Adipocyte (in vitro differentiated cells): ENCODE results near the gene TDP1.

Experiments
- DNase-seq: peaks from one replicate; pipeline ENCODE4 v3.0.0-alpha.2; 2015; ENCODE audit warnings: low read depth
- H3K27me3 ChIP-seq: replicated peaks from 2 replicates; pipeline ENCODE4 v1.7.0; 2013; ENCODE audit warnings: mild to moderate bottlenecking, low read length, moderate library complexity; ENCODE audit not compliant: control insufficient read depth, insufficient read depth
- H3K36me3 ChIP-seq: 2 replicates; pipeline ENCODE4 v1.7.0; 2013; ENCODE audit warnings: low read length, mild to moderate bottlenecking, moderate library complexity; ENCODE audit not compliant: control insufficient read depth, insufficient read depth, severe bottlenecking
- H3K4me1 ChIP-seq: 2 replicates; pipeline ENCODE4 v1.7.0; 2013; ENCODE audit warnings: mild to moderate bottlenecking, low read length, moderate library complexity; ENCODE audit not compliant: control insufficient read depth, insufficient read depth
- H3K4me3 ChIP-seq: 2 replicates; pipeline ENCODE4 v1.7.0; 2013; ENCODE audit warnings: mild to moderate bottlenecking, low read length, moderate library complexity
- H3K9ac ChIP-seq: 2 replicates; pipeline ENCODE4 v1.7.0; 2013; ENCODE audit warnings: mild to moderate bottlenecking, low read length, moderate library complexity
- H3K9me3 ChIP-seq: 2 replicates; pipeline ENCODE4 v1.7.0; 2013; ENCODE audit warnings: mild to moderate bottlenecking, low read length, moderate library complexity; ENCODE audit not compliant: control insufficient read depth

Gene TDP1

GRCh38 chr14:89952576-89952975 is 3.2 kb upstream of the TDP1 start:
- H3K4me3 ChIP-seq = no peak overlapping the region
- no peak for DNase-seq
- H3K27me3 ChIP-seq = no peaks in the 10 kb centered on the region
- no peak overlapping the region for H3K9ac ChIP-seq
- H3K4me1 ChIP-seq = peaks cover 17% of the 10 kb centered on the region
- no peaks in the 10 kb centered on the region for H3K9me3 ChIP-seq
- H3K36me3 ChIP-seq = peaks cover 13% of the 10 kb centered on the region

GRCh38 chr14:89953602-89954001 is 2.1 kb upstream of the TDP1 start:
- peaks cover 18% of the 10 kb centered on the region for H3K4me1 ChIP-seq
- peak overlapping the region; percentile 97 for H3K4me3 ChIP-seq
- H3K9me3 ChIP-seq = no peaks in the 10 kb centered on the region
- H3K27me3 ChIP-seq = no peaks in the 10 kb centered on the region
- peak overlapping the region; percentile 88 for H3K9ac ChIP-seq
- H3K36me3 ChIP-seq = peaks cover 13% of the 10 kb centered on the region
- DNase-seq = no peak

- Histone ChIP-seq H3K9me3 (no peaks in the 10 kb centered on the region), H3K4me3 (peak within 1 kb of the TSS; percentile 97), H3K27me3 (no peaks in the 10 kb centered on the region), H3K4me1 (peaks cover 18% of the 10 kb centered on the region), H3K9ac (peak within 1 kb of the TSS; percentile 88), H3K36me3 (peaks cover 9% of the 10 kb centered on the region)
- peak; percentile 100 for DNase-seq
These were observed 1.4 kb upstream of the TDP1 start, which contains the start of gene EFCAB11 for GRCh38 chr14:89954070-89955021. Gene EFCAB11 (minus strand): TSS chr14:89954730. CDS start chr14:89954660, 70 bp downstream.

- Histone ChIP-seq H3K36me3 (peaks cover 4% of the 10 kb centered on the region), H3K4me3 (peak overlapping the region; percentile 97), H3K9ac (peak overlapping the region; percentile 85), H3K4me1 (peaks cover 18% of the 10 kb centered on the region), H3K9me3 (no peaks in the 10 kb centered on the region), H3K27me3 (no peaks in the 10 kb centered on the region)
- no peak for DNase-seq
These were observed 544 bp upstream of the TDP1 start for GRCh38 chr14:89955022-89955744.

- DNase-seq = no peak
- H3K36me3 ChIP-seq = peaks cover 4% of the 10 kb centered on the region
These were observed 908 bp downstream of the TDP1 start for GRCh38 chr14:89956661-89957009.

GRCh38 chr14:89957376-89957775 is 1.6 kb downstream of the TDP1 start:
- no peak overlapping the region for H3K4me3 ChIP-seq
- H3K36me3 ChIP-seq = peaks cover 4% of the 10 kb centered on the region
- H3K9ac ChIP-seq = no peak overlapping the region
- H3K4me1 ChIP-seq = peaks cover 18% of the 10 kb centered on the region
- no peaks in the 10 kb centered on the region for H3K27me3 ChIP-seq
- DNase-seq = no peak
- no peaks in the 10 kb centered on the region for H3K9me3 ChIP-seq

More at GRCh38 chr14:89956661-89957009, 908 bp downstream of the TDP1 start:
- Histone ChIP-seq H3K27me3 (no peaks in the 10 kb centered on the region), H3K4me1 (peaks cover 18% of the 10 kb centered on the region), H3K9me3 (no peaks in the 10 kb centered on the region), H3K9ac (peak overlapping the region; percentile 85), H3K4me3 (peak overlapping the region; percentile 97)

GRCh38 chr14:89957791-89958190 is 2.1 kb downstream of the TDP1 start:
- no peak for DNase-seq
- Histone ChIP-seq H3K36me3 (peaks cover 6% of the 10 kb centered on the region), H3K4me3 (no peak overlapping the region), H3K4me1 (peaks cover 18% of the 10 kb centered on the region), H3K9me3 (no peaks in the 10 kb centered on the region), H3K27me3 (no peaks in the 10 kb centered on the region), H3K9ac (no peak overlapping the region)

GRCh38 chr14:89958966-89959365 is 3.2 kb downstream of the TDP1 start:
- Histone ChIP-seq H3K36me3 (peaks cover 18% of the 10 kb centered on the region), H3K9me3 (no peaks in the 10 kb centered on the region), H3K4me1 (peaks cover 12% of the 10 kb centered on the region), H3K4me3 (no peak overlapping the region), H3K27me3 (no peaks in the 10 kb centered on the region), H3K9ac (no peak overlapping the region)
- no peak for DNase-seq

- Histone ChIP-seq H3K9me3 (no peaks in the 10 kb centered on the region), H3K4me3 (no peak overlapping the region), H3K4me1 (peaks cover 11% of the 10 kb centered on the region), H3K27me3 (no peaks in the 10 kb centered on the region), H3K9ac (no peak overlapping the region), H3K36me3 (peaks cover 27% of the 10 kb centered on the region)
- DNase-seq = no peak
These were observed 4.2 kb downstream of the TDP1 start for GRCh38 chr14:89959853-89960445.

GRCh38 chr14:89960914-89961313 is 5.2 kb downstream of the TDP1 start:
- Histone ChIP-seq H3K4me3 (no peak overlapping the region), H3K4me1 (peaks cover 11% of the 10 kb centered on the region), H3K36me3 (peaks cover 27% of the 10 kb centered on the region), H3K9me3 (no peaks in the 10 kb centered on the region), H3K27me3 (no peaks in the 10 kb centered on the region), H3K9ac (no peak overlapping the region)
- DNase-seq = no peak
